Mammary epithelial cell (primary cell): ENCODE measurements around the gene AQP4.

Source experiments
- CTCF ChIP-seq, 2 donors: IDR thresholded peaks in 1 of 2; conservative IDR thresholded peaks in 1 of 2; 2 replicates each; pipeline ENCODE4 v1.5.1; 2011 to 2012; ENCODE audit warnings: inconsistent platforms in 2 of 2, low read length in 2 of 2, mild to moderate bottlenecking in 2 of 2, control low read depth in 1 of 2, low read depth in 1 of 2; ENCODE audit not compliant: insufficient read depth in 1 of 2; ENCODE audit errors: extremely low read depth in 1 of 2
- EZH2 ChIP-seq: IDR thresholded peaks from 2 replicates; pipeline ENCODE4 v1.6.1; 2012; ENCODE audit warnings: low read length, inconsistent platforms, borderline replicate concordance

GRCh38 chr18:26909599-26910290 lies 44.2 kb upstream of the AQP4 start:
- no peak for TF ChIP-seq CTCF (conservative IDR thresholded peaks at IDR 0.05 in 1 of 2, IDR thresholded peaks at IDR 0.05 in 1 of 2; ENCODE audit: extremely low read depth in 1 of 2, insufficient read depth in 1 of 2, low read depth in 1 of 2, low read length in 2 of 2)
- no peak for TF ChIP-seq EZH2
